Mucosa of descending colon (tissue), 3 donors: Measurements from ENCODE around the gene ARL5A. TPM values are rescaled to one million over a fixed set of nuclear protein-coding genes. Genes with fewer than 3 reads are reported as not detected.

Experiments
- ATAC-seq: fragments of 200-7000 bp; cut with Tn5 transposase; one replicate; pipeline ENCODE4 v1.9.1; 2020; ENCODE audit warnings: mild to moderate bottlenecking, moderate library complexity
- DNase-seq, 3 donors: peaks; one replicate each; pipeline ENCODE4 v3.0.0-alpha.2; 2020
- H3K36me3 ChIP-seq: fragments of 200-600 bp; one replicate; pipeline ENCODE4 v1.8.0; 2021; ENCODE audit warnings: low read depth, mild to moderate bottlenecking
- H3K4me1 ChIP-seq: fragments of 200-600 bp; one replicate; pipeline ENCODE4 v1.8.0; 2021; ENCODE audit warnings: low read depth, mild to moderate bottlenecking
- H3K4me3 ChIP-seq: fragments of 200-600 bp; one replicate; pipeline ENCODE4 v1.8.0; 2021; ENCODE audit warnings: mild to moderate bottlenecking
- H3K9me3 ChIP-seq: fragments of 200-600 bp; one replicate; pipeline ENCODE4 v1.8.0; 2021; ENCODE audit warnings: mild to moderate bottlenecking
- intact Hi-C, 2 donors: fragments of 100-400 bp; cut with DNase I in 1 of 2; cut with micrococcal nuclease in 1 of 2; formaldehyde crosslinking; loops; one replicate each; pipeline versions ENCODE4 v1.11.0 to v1.11.1; 2022; cut with DNase I, micrococcal nuclease
- total RNA-seq, 3 donors: library from RNA; stranded (reverse); fragmentation: NEBNext Ultra II Directional in 2 of 3; extraction: Animal tissue kit (Norgen Biotek cat#: 25700) in 2 of 3; gene quantifications; one replicate each; pipeline versions ENCODE4 v1.2.1 to v1.2.4, GENCODE V29; 2021 to 2023
- TF ChIP-seq, protein P1 (sequence below): fragments of 200-600 bp; IDR thresholded peaks from one replicate; pipeline ENCODE4 v1.8.0; 2022; ENCODE audit warnings: antibody characterized with exemption, mild to moderate bottlenecking
- donor health status: DM: no; HTN: no; CAD: no; lungs with moderate emphysema.
- donor health status: DM: no; HTN: no; CAD: no.
- donor health status: DM: no; HTN: yes; CAD: no.

The ARL5A gene
- total RNA-seq, 3 donors from 2014 or later, result 38.5 to 55.9 (median 39.5) TPM

DNA sequence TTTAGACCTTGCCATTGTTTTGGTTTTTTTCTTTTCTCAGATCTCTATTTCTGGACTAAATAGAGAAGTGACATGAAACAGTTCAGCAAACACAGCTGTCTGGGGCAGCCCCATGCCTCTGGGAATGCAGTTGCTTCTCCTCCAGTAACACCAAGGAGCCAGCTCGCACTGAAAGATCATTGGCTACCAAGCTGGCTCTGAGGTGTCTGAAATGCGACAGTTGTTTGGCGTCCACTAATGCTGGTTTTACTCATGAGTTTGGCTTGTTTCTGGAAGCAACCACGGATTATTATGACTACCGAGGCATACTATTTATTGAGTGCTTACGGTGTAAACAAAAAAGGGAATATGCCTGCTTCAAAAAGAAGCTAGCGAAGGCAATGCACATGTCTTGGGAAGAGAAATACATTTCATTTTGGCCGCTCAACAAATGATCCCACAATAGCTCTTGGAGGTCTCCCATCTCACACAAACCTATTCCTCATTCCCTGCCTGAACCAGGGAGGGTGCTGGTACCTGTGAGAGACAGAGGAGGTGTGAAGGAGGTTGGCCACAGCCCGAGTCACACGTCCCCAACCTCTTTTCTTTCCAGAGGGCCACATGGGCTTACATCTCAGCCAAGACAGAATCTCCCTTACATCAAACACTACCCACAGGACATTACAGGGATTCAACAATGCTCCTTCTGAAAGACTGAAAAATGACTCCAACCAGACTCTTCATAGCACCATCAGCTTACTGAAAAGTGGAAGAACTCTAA is 56.4 kb downstream of the ARL5A start:
- no peaks in the 10 kb centered on the region for H3K36me3 ChIP-seq
- H3K4me3 ChIP-seq, result no peak overlapping the region
- H3K9me3 ChIP-seq, result no peaks in the 10 kb centered on the region
- TF ChIP-seq, protein P1, sequence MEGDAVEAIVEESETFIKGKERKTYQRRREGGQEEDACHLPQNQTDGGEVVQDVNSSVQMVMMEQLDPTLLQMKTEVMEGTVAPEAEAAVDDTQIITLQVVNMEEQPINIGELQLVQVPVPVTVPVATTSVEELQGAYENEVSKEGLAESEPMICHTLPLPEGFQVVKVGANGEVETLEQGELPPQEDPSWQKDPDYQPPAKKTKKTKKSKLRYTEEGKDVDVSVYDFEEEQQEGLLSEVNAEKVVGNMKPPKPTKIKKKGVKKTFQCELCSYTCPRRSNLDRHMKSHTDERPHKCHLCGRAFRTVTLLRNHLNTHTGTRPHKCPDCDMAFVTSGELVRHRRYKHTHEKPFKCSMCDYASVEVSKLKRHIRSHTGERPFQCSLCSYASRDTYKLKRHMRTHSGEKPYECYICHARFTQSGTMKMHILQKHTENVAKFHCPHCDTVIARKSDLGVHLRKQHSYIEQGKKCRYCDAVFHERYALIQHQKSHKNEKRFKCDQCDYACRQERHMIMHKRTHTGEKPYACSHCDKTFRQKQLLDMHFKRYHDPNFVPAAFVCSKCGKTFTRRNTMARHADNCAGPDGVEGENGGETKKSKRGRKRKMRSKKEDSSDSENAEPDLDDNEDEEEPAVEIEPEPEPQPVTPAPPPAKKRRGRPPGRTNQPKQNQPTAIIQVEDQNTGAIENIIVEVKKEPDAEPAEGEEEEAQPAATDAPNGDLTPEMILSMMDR, result no peak
- intact Hi-C loops, result no loop called here
- DNase-seq, result peak in 2 of 3 donors; percentile 10 to 54
- no peaks in the 10 kb centered on the region for H3K4me1 ChIP-seq
- peak; percentile 82 for ATAC-seq

DNA sequence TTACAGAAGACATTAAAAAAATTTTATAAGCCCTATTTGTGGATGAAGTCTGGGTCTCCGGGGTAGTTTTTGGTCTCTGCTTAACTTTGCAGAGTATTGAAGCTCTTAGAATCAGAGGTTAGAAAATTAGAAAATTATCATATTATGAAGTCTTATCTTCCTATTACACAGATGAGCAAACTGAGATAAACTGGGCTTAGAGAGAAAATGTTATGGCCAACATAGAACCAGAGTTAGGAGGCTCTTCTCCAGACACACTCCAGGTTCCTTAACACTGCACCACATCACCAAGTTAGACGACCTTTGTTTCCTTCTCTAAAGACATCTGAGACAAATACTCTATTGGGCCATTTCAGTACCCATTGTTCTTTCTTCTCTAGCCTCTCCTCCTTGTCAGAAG is 57.2 kb downstream of the ARL5A start:
- DNase-seq (no peak), ATAC-seq (no peak)
- Histone ChIP-seq H3K4me1 (no peaks in the 10 kb centered on the region), H3K9me3 (no peaks in the 10 kb centered on the region), H3K4me3 (no peak overlapping the region), H3K36me3 (no peaks in the 10 kb centered on the region)
- intact Hi-C loops, result no loop called here
- TF ChIP-seq, protein P1, result no peak

DNA sequence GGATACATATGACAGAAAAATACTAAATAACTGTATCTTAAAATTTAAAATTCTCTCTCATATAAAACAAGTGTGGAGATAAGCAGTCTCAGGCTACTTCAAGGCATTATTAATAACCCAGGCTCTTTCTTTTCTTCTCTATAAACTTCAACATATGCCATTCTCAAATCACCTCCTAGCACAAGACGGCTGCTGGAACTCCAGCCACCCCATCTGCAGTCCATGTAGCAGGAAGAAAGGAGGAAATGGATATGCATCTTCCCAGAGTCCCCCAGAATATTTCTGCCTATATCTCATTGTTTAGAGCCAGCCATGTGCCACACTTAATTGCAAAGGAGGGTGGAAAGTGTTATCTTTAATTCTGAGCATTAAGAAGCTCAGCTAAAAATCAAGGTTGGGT is 58.6 kb downstream of the ARL5A start:
- ATAC-seq (no peak), DNase-seq (no peak)
- TF ChIP-seq, protein P1, result no peak
- no peaks in the 10 kb centered on the region for H3K36me3 ChIP-seq
- H3K9me3 ChIP-seq, result no peaks in the 10 kb centered on the region
- intact Hi-C loops, result no loop called here
- H3K4me3 ChIP-seq, result no peak overlapping the region
- no peaks in the 10 kb centered on the region for H3K4me1 ChIP-seq

DNA sequence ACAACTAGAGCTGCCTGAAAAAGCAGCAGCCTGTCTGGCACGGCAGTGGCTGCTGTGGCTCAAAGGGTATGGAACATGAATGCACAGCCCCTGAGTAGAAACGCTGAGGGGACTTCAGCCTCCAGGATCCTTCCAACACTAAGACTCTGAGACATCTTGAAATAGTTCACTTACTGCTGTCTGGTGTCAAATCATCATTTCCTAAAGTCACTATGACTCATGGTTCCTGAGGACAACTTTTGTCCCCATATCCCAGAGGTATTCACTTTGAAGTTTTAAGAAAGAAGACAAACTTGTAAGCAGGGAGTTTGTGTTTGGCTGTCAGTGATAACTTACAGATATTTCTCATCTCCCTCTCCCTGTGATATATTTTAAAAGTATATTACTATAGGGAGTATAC is 60.7 kb downstream of the ARL5A start:
- Histone ChIP-seq H3K9me3 (no peaks in the 10 kb centered on the region), H3K36me3 (no peaks in the 10 kb centered on the region), H3K4me1 (no peaks in the 10 kb centered on the region), H3K4me3 (no peak overlapping the region)
- ATAC-seq, result no peak
- TF ChIP-seq, protein P1, result no peak
- DNase-seq, result no peak
- intact Hi-C loops, result no loop called here

DNA sequence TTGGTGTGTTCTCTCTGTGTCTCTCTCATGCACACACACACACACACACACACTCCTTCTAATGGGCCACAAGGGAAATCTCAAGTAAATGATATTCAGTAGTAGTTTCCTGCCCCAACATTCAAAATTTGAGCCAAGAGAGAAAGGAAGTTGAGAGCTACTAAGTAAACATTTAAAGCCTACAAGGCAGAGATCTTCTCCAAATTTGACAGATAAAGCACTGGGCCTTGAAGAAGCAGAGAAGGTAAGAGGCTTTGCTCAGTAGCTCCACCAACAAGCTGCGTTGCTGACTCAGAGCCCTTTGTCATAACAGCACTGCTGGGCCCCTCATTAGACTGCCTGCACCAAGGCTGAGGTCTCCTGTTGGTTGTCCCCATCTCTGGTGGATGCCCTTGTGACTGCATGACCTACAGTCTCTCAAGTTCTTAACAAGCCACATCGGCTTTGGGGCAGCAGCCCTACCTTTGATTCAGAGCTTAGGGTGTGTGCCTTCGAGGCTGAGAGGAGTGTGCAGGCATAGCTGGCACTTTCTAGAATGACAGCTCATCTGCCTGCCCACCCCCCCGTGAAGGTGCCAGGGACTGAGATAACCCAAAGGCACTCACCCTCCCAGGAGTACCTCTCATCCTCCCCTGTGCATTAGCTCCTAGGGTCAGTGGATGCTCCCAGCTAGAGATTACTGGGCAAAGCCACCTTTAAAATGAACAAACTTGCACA is 61.6 kb downstream of the ARL5A start:
- ATAC-seq, result peak; percentile 52
- no peaks in the 10 kb centered on the region for H3K36me3 ChIP-seq
- DNase-seq, result no peak

More for the DNA sequence above, 61.6 kb downstream of the ARL5A start:
- TF ChIP-seq, protein P1, result no peak
- Histone ChIP-seq H3K9me3 (no peaks in the 10 kb centered on the region), H3K4me3 (no peak overlapping the region), H3K4me1 (no peaks in the 10 kb centered on the region)
- intact Hi-C loops, result no loop called here
